Left ventricle myocardium inferior (tissue), 1 donor: ENCODE measurements around the gene TMEM54. TPM values are rescaled to one million over a fixed set of nuclear protein-coding genes. Genes with fewer than 3 reads are reported as not detected.

Source experiments
- DNase-seq: peaks from one replicate; pipeline ENCODE4 v3.0.0-alpha.2; 2020
- H3K27ac ChIP-seq: fragments of 200-600 bp; replicated peaks from 2 replicates; pipeline ENCODE4 v1.8.0; 2021
- H3K27me3 ChIP-seq: fragments of 200-600 bp; 2 replicates; pipeline ENCODE4 v1.8.0; 2021; ENCODE audit warnings: low read depth
- H3K36me3 ChIP-seq: fragments of 200-600 bp; 2 replicates; pipeline ENCODE4 v1.8.0; 2021
- H3K4me1 ChIP-seq: fragments of 200-600 bp; 2 replicates; pipeline ENCODE4 v1.8.0; 2021
- H3K4me3 ChIP-seq: fragments of 200-600 bp; 2 replicates; pipeline ENCODE4 v1.8.0; 2021; ENCODE audit warnings: mild to moderate bottlenecking, moderate library complexity
- H3K9me3 ChIP-seq: fragments of 200-600 bp; replicated peaks from 2 replicates; pipeline ENCODE4 v1.8.0; 2021
- CTCF ChIP-seq: fragments of 200-600 bp; IDR thresholded peaks from 2 replicates; pipeline ENCODE4 v1.8.0; 2021; ENCODE audit warnings: antibody characterized with exemption, mild to moderate bottlenecking, borderline replicate concordance
- intact Hi-C: fragments of 100-400 bp; cut with micrococcal nuclease; formaldehyde crosslinking; loops from one replicate; pipeline ENCODE4 v1.11.0; 2022
- total RNA-seq: library from RNA; stranded (reverse); fragmentation: NEBNext Ultra II Directional; extraction: Animal tissue kit (Norgen Biotek cat#: 25700); gene quantifications from one replicate; pipeline ENCODE4 v1.2.1, GENCODE V29; 2021
- donor health status: DM: no; HTN: yes; CAD: no; lungs with severe emphysema.

The TMEM54 gene
- total RNA-seq, 1 donor from 2014 or later = 14.2 TPM

DNA sequence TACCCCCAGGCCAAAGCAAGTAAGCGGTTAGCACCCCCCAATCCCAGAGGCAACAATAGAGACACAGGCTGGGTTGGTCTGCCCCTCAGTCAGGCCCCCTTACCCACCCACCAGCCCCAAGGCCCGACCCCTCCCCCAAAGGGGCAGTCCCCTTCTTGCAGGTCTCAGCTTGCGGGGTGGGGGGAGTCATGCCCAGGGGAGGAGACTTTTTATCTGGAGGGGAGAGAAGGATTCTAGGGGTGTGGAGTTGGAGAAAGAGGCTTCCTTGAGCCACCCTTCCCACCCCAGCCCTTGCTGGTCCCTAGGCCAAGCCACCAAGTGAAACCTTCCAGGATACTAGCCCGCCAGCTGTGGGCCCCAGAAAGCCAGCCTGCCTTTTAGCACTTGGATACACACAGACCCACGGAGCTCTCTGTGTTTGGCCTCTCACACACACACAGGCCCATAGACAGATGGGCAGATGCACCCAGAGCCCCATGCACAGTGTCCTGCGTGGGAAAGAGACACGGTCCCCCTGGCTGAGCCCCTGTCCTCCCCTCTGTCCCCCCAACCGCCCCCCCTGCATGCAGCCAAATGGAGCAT, 7.1 kb downstream of the TMEM54 start:
- intact Hi-C loops = no loop called here
- Histone ChIP-seq H3K4me3 (peak overlapping the region; percentile 61), H3K4me1 (peaks cover 16% of the 10 kb centered on the region), H3K36me3 (no peaks in the 10 kb centered on the region), H3K27ac (no peak overlapping the region), H3K27me3 (peaks cover 63% of the 10 kb centered on the region), H3K9me3 (no peaks in the 10 kb centered on the region)
- no peak for TF ChIP-seq CTCF
- DNase-seq = no peak

- peak overlapping the region; percentile 61 for H3K4me3 ChIP-seq
- DNase-seq = peak; percentile 36
- peaks cover 70% of the 10 kb centered on the region for H3K27me3 ChIP-seq
- H3K9me3 ChIP-seq = no peaks in the 10 kb centered on the region
- H3K27ac ChIP-seq = no peak overlapping the region
- peaks cover 16% of the 10 kb centered on the region for H3K4me1 ChIP-seq
- intact Hi-C loops = no loop called here
- TF ChIP-seq CTCF = no peak
- no peaks in the 10 kb centered on the region for H3K36me3 ChIP-seq
These were observed 7.8 kb downstream of the TMEM54 start for GRCh38 chr1:32893198-32894018.

GRCh38 chr1:32892368-32893197, 8.6 kb downstream of the TMEM54 start:
- peak overlapping the region; percentile 61 for H3K4me3 ChIP-seq
- peaks cover 78% of the 10 kb centered on the region for H3K27me3 ChIP-seq
- H3K4me1 ChIP-seq = peaks cover 16% of the 10 kb centered on the region
- no peak overlapping the region for H3K27ac ChIP-seq
- H3K9me3 ChIP-seq = no peaks in the 10 kb centered on the region
- H3K36me3 ChIP-seq = no peaks in the 10 kb centered on the region
- intact Hi-C loops = no loop called here
- peak; percentile 60 for TF ChIP-seq CTCF
- no peak for DNase-seq

DNA sequence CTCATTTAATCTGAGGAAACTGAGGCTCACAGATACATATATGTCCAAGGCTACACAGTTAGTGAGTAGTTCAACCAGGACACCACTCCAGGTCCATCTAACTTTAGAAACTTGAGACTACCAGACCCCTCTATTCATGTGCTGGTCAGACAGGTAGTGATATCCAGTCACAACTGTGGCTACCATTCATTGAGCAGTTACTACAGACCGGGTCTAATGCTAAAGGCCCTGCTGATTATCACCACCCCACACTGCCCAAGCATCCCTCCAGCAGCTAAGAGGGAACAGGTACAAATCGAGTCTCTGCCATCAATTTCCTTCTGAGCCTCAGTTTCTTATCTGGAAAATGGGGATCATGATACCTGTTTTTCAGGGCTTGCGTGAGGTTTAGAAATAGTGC, 9.6 kb downstream of the TMEM54 start:
- Histone ChIP-seq H3K4me3 (no peak overlapping the region), H3K4me1 (peaks cover 17% of the 10 kb centered on the region), H3K27me3 (peaks cover 88% of the 10 kb centered on the region), H3K27ac (no peak overlapping the region), H3K36me3 (no peaks in the 10 kb centered on the region), H3K9me3 (no peaks in the 10 kb centered on the region)
- no peak for DNase-seq
- intact Hi-C loops = no loop called here
- no peak for TF ChIP-seq CTCF

GRCh38 chr1:32891241-32891570, 10.0 kb downstream of the TMEM54 start:
- DNase-seq = no peak
- intact Hi-C loops = no loop called here
- no peaks in the 10 kb centered on the region for H3K36me3 ChIP-seq
- no peak for TF ChIP-seq CTCF
- H3K4me1 ChIP-seq = peaks cover 21% of the 10 kb centered on the region
- H3K4me3 ChIP-seq = no peak overlapping the region
- peaks cover 92% of the 10 kb centered on the region for H3K27me3 ChIP-seq
- H3K9me3 ChIP-seq = no peaks in the 10 kb centered on the region
- H3K27ac ChIP-seq = no peak overlapping the region
